ENCODE data around the gene RPS21.

The RPS21 gene

DNA sequence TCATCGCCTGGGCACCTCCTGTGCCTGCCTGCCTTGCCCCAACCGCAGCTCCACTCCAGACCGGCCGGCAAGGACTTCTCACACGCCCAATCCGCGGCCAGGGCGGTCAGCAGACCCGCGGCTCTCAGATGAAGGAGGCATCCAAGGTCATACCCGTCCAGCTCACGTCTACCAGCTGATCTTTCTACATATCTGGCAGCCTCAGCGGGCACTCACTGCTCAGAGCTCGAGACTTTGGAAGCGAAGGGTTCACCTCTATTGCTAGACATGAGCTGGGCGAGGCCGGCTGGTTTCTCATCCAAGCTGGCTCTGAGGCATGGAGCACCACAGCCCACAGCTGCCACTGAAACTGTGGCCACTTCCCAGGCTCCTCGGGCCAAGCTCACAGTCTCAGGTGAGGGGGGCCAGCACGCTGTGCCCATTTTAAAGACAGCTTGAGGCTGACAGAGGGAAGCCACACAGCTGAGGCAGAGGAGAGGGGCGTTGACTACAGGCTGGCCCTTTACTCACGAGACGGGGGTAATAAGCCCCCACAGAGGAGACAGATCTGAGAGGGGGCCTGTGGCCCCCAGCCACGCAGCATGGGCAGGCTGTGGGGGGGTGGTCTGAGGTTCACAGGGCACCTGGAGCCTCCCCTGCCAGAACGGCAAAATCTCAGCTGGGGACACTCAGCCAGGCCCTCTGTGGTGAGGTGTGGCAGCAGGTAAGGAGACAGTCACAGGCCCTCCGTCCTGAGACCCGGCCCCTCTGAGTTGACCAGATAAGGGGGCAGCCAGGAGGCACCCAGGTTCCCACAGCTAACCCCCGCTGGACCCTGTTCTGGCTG lies 21.8 kb upstream of the RPS21 start:
- Histone ChIP-seq H3K9ac (peak overlapping the region in 3 of 11 experiments; percentile 2 to 33 (median 20); a peak in 1 of 22 replicates), H3K4me3 (no peak overlapping the region; a peak in 1 of 20 replicates), H3K36me3 (no peaks in the 10 kb centered on the region; a peak in 1 of 22 replicates), H4K20me1 (peaks cover 5 to 76% (median 49%) of the 10 kb centered on the region in 11 experiments; a peak in 20 of 22 replicates), H3K4me2 (peak overlapping the region; percentile 28 to 100 (median 99); a peak in 21 of 22 replicates), H3K4me1 (peaks cover 51 to 87% (median 73%) of the 10 kb centered on the region in 10 experiments), H3K27ac (no peak overlapping the region), H3K9me3 (replicated peaks in 1 of 11) (no peaks in the 10 kb centered on the region), H3K27me3 (peaks cover 16 to 55% (median 44%) of the 10 kb centered on the region in 11 experiments)
- no peak for TF ChIP-seq Cebpa-rat (IDR thresholded peaks at IDR 0.05)

DNA sequence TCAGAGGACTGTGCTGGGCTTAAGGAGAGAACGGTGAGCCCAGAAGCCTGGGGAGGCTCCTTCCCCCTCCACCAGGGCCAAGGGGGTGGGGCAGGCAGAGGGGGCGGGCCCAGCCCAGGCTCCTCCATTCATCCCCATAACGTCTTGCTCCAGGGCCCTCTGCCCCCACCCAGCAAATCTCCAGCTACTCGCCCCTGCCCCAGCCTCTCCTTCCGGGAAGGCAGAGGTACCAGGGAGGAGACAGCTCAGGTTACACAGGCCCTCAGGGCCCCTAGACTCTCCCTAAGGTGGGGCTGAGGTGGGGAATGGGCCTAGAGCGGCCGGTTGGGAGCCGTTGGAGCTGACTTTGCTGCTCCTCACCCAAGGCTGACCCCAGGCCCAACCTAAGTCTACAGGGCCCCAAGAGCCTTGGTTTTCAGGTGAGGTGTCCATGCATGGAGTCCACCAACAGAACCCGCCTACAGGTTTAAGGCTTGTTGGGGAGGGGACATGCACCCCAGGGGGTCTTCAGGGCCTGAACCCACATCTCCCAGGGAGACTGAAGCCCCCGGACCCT lies 21.0 kb upstream of the RPS21 start:
- H3K9ac ChIP-seq = peak overlapping the region; percentile 71 to 87 (median 80); a peak in 18 of 22 replicates

DNA sequence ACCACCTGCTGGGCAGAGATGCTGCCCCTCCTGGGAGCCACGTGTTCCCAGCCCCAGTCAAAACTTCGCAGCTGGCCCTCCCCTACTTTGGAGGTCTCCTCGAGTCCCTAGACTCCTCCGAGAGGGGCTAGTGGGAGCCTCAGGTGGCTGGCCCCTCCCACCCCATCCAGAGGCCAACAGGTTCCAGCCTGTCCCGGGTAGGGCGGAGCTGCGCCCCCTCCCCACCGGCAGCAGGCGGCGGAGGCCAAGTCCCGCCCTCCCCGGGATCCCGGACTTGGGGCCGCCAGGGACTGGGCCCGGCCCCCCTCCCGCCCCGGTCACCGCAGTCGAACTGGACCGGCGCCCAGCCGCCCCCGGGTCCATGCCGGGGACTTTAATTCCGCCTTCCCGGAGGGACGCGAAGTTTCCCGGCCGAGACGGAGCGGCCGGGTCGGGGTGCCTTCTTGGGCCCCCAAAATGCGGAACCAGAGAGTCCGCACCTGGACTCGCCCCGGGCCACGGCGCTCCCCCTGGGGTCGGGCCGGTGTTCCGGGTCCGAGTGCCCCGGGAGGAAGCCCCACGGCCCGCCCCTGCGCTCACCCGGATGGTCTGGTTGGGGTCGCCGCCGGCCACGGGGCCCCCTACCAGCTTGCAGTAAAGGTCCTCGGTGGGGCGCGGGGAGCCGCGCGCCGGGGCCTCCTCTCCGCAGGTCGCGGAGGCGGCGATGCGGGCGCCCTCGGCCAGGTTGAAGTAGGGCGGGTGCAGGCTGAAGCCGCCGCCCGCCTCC lies 20.4 kb upstream of the RPS21 start:
- TF ChIP-seq Cebpa-rat (IDR thresholded peaks at IDR 0.05) = no peak
- no peaks in the 10 kb centered on the region; a peak in 1 of 22 replicates for H3K36me3 ChIP-seq
- H3K9me3 ChIP-seq (replicated peaks in 1 of 11) = no peaks in the 10 kb centered on the region
- peaks cover 54 to 84% (median 79%) of the 10 kb centered on the region in 10 experiments for H3K4me1 ChIP-seq
- peak overlapping the region; percentile 14 to 80 (median 67); a peak in 21 of 22 replicates for H3K27ac ChIP-seq
- peaks cover 5 to 83% (median 49%) of the 10 kb centered on the region in 11 experiments; a peak in 20 of 22 replicates for H4K20me1 ChIP-seq
- H3K27me3 ChIP-seq = peaks cover 16 to 57% (median 44%) of the 10 kb centered on the region in 11 experiments
- H3K9ac ChIP-seq = peak overlapping the region; percentile 71 to 87 (median 80)
- peak overlapping the region; percentile 96 to 100 (median 99) for H3K4me2 ChIP-seq
- peak overlapping the region; percentile 72 to 87 (median 80) for H3K4me3 ChIP-seq

More for the DNA sequence above, 21.0 kb upstream of the RPS21 start:
- peaks cover 54 to 90% (median 79%) of the 10 kb centered on the region in 10 experiments for H3K4me1 ChIP-seq
- no peak for TF ChIP-seq Cebpa-rat (IDR thresholded peaks at IDR 0.05)
- no peaks in the 10 kb centered on the region for H3K9me3 ChIP-seq (replicated peaks in 1 of 11)
- H3K4me3 ChIP-seq = peak overlapping the region; percentile 72 to 87 (median 80)
- peak overlapping the region; percentile 96 to 100 (median 99) for H3K4me2 ChIP-seq
- no peaks in the 10 kb centered on the region; a peak in 1 of 22 replicates for H3K36me3 ChIP-seq
- H3K27me3 ChIP-seq = peaks cover 16 to 57% (median 44%) of the 10 kb centered on the region in 11 experiments
- H3K27ac ChIP-seq = peak overlapping the region in 3 of 11 experiments; percentile 67 to 80 (median 72); a peak in 5 of 22 replicates
- H4K20me1 ChIP-seq = peaks cover 5 to 83% (median 49%) of the 10 kb centered on the region in 11 experiments; a peak in 20 of 22 replicates

DNA sequence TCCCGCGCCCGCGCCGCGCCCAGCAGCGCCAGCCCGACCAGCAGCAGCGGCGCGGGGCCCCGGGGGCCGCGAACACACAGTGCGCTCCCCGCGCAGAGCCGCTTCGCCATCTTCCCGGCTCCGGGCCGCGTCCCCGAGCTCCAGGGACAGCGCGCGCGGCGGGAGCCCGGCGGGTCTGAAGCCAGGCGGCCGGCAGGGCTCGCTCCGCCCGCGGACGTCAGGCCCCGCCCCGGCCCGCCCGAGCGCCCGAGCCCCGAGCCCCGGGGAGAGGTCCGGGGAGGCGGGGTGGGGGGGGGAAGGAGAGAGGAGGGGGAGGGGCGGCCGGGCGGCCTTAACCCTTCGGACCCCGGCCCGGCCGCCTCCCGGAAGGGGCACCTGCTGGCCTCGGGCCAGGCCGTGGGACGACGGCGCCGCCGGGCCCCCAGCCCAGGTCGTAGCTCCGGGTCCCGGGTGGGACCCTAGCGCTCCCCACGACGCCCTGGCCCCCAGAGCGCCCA lies 19.7 kb upstream of the RPS21 start, which contains the start of gene LAMA5:
LAMA5 (minus strand) TSS at position 177 of the 497 bp plus-strand sequence; CDS start at position 110, 67 bp downstream.
- H3K4me1 ChIP-seq = peaks cover 54 to 82% (median 77%) of the 10 kb centered on the region in 10 experiments
- TF ChIP-seq Cebpa-rat (IDR thresholded peaks at IDR 0.05) = no peak
- H3K36me3 ChIP-seq = no peaks in the 10 kb centered on the region
- H4K20me1 ChIP-seq = peaks cover 5 to 77% (median 44%) of the 10 kb centered on the region in 11 experiments; a peak in 20 of 22 replicates
- no peaks in the 10 kb centered on the region for H3K9me3 ChIP-seq (replicated peaks in 1 of 11)
- H3K4me2 ChIP-seq = peak within 1 kb of the TSS; percentile 99 to 100 (median 99)
- H3K27ac ChIP-seq = peak within 1 kb of the TSS; percentile 42 to 80 (median 67); a peak in 21 of 22 replicates
- H3K27me3 ChIP-seq = peaks cover 16 to 57% (median 44%) of the 10 kb centered on the region in 11 experiments
- H3K9ac ChIP-seq = peak within 1 kb of the TSS; percentile 71 to 87 (median 80)
- H3K4me3 ChIP-seq = peak within 1 kb of the TSS; percentile 72 to 87 (median 80)

DNA sequence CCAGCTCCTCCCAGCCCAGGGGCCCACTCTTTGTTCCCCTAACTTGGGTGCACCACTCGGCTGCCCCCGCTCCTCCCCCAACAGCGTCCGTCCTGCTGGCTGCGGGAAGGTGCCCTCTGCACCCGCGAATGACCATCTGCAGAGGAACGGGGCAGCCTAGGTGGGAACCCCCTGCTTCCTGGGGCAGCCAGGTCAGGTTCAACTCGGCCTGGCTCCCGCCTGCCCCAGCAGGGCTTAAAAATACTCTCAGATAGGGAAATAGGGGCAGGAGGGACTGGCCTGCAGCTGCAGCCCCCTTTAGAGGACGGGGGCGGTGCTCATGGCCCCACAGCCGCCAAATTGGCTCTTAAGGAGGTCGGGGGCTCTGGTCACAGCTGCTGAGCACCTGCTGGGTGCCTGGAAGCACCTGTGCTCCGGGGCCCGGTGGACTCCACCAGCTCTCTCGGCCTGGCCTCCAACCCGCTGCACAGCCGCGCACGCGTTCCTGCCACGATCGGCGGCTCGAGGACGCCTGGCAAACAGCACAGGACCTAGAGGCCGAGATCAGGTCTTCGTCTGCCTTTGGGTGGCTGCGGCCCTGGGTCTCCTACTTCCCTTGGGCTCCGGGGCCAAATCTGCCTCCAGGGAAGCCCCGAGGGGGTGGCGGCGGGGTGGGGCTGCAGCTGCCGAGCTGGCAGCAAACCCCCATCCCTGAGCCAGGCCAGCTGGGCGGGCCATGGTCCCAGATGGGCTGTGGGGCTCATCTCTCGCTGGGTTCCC lies 19.1 kb upstream of the RPS21 start:
- H3K27me3 ChIP-seq = peaks cover 16 to 57% (median 44%) of the 10 kb centered on the region in 11 experiments
- no peak for TF ChIP-seq Cebpa-rat (IDR thresholded peaks at IDR 0.05)
- H3K4me2 ChIP-seq = peak overlapping the region; percentile 99 to 100 (median 99)
- H3K4me3 ChIP-seq = peak overlapping the region; percentile 72 to 87 (median 80)
- H3K9ac ChIP-seq = peak overlapping the region; percentile 40 to 87 (median 70); a peak in 18 of 22 replicates
- no peaks in the 10 kb centered on the region for H3K36me3 ChIP-seq
- H4K20me1 ChIP-seq = peaks cover 5 to 71% (median 37%) of the 10 kb centered on the region in 11 experiments; a peak in 20 of 22 replicates
- peaks cover 54 to 76% (median 72%) of the 10 kb centered on the region in 10 experiments for H3K4me1 ChIP-seq
- H3K27ac ChIP-seq = peak overlapping the region in 9 of 11 experiments; percentile 37 to 65 (median 52); a peak in 13 of 22 replicates
- peaks cover 0 to 5% (median 3%) of the 10 kb centered on the region in 11 experiments; a peak in 7 of 22 replicates for H3K9me3 ChIP-seq (replicated peaks in 1 of 11)

DNA sequence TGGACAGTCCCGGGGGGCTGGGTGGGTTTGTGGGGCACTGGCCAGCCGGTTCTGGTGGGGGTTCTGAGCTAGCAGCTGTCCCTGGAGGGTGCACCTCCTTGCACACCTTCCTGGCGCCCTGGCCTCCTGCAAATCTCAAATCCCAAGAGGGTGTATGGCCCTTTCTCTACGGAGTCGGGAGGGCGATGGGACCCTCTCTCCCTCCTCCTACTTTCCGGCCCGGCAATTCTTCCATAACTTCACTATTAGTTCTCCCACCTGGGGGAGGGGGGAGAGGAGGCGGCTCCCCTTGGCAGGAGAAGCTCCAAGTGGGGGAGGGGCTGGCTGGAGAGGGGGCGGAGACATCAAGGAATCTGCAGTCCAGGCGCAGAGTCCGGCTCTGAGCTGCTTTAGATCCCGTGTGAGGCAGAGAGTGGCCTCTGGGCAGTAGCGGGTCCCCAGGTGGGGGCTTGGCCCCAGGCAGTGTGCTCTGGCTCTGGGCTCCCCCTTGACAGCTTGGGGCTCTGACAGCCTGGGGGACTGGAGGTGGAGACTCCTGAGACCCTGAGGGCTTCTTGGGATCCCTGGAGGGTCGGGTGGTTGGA lies 18.4 kb upstream of the RPS21 start:
- H3K27me3 ChIP-seq = peaks cover 16 to 57% (median 44%) of the 10 kb centered on the region in 11 experiments
- H3K9ac ChIP-seq = peak overlapping the region in 5 of 11 experiments; percentile 71 to 87 (median 79); a peak in 6 of 22 replicates
- peak overlapping the region in 7 of 10 experiments; percentile 76 to 87 (median 82); a peak in 12 of 20 replicates for H3K4me3 ChIP-seq
- TF ChIP-seq Cebpa-rat (IDR thresholded peaks at IDR 0.05) = no peak
- no peaks in the 10 kb centered on the region for H3K36me3 ChIP-seq
- H3K9me3 ChIP-seq (replicated peaks in 1 of 11) = peaks cover under 1 to 9% (median 5%) of the 10 kb centered on the region in 11 experiments; a peak in 17 of 22 replicates
- H3K4me2 ChIP-seq = peak overlapping the region; percentile 99 to 100 (median 99)
- H4K20me1 ChIP-seq = peaks cover 5 to 64% (median 31%) of the 10 kb centered on the region in 11 experiments; a peak in 20 of 22 replicates
- H3K27ac ChIP-seq = 0 out of 22 replicates have a peak overlapping the region, but pooled peaks of 1 of the 11 experiments have one; percentile 65
- peaks cover 54 to 69% (median 66%) of the 10 kb centered on the region in 10 experiments for H3K4me1 ChIP-seq
